Naive thymus-derived CD4-positive, alpha-beta T cell (primary cell): Measurements from ENCODE around the gene CLSTN2. TPM values are rescaled to one million over a fixed set of nuclear protein-coding genes. Genes with fewer than 3 reads are reported as not detected.

Experiments
- ATAC-seq: fragments of 150-1000 bp; cut with Tn5 transposase; 2 replicates; pipeline ENCODE4 v1.10.0; 2021; ENCODE audit warnings: mild to moderate bottlenecking, moderate library complexity
- CTCF ChIA-PET: fragments of 350-600 bp; sonication (Branson Sonifier 250); formaldehyde crosslinking; loops from one replicate; lab custom pipeline; 2021; ENCODE audit warnings: antibody characterized with exemption; lab: Charles Lee
- POLR2A ChIA-PET: fragments of 350-600 bp; sonication (Branson Sonifier 250); formaldehyde crosslinking; loops from one replicate; lab custom pipeline; 2021; ENCODE audit warnings: antibody characterized with exemption, inconsistent platforms; lab: Charles Lee
- DNase-seq, 9 donors: peaks; one replicate each; pipeline versions ENCODE4 v3.0.0 to v3.0.0-alpha.2; 2020 to 2022; ENCODE audit warnings: mixed read lengths in 1 of 9
- H3K27ac ChIP-seq: one replicate; pipeline ENCODE4 v1.7.0; 2013; ENCODE audit warnings: mild to moderate bottlenecking, low read depth, low read length, moderate library complexity
- H3K27me3 ChIP-seq, 2 donors: one replicate each; pipeline ENCODE4 v1.7.0; 2013; ENCODE audit warnings: low read length in 2 of 2, mild to moderate bottlenecking in 2 of 2, moderate library complexity in 2 of 2; ENCODE audit not compliant: control insufficient read depth in 2 of 2, insufficient read depth in 2 of 2
- H3K36me3 ChIP-seq, 3 experiments: 1 replicate in 2 of 3; 2 replicates in 1 of 3; pipeline ENCODE4 v1.7.0; 2013; ENCODE audit warnings: low read length in 3 of 3, mild to moderate bottlenecking in 3 of 3, moderate library complexity in 1 of 3; ENCODE audit not compliant: insufficient read depth in 3 of 3, control insufficient read depth in 2 of 3
- H3K4me1 ChIP-seq, 2 donors: one replicate each; pipeline ENCODE4 v1.7.0; 2013; ENCODE audit warnings: low read length in 2 of 2, mild to moderate bottlenecking in 2 of 2, moderate library complexity in 1 of 2; ENCODE audit not compliant: control insufficient read depth in 2 of 2, insufficient read depth in 2 of 2
- H3K4me3 ChIP-seq: 2 replicates; pipeline ENCODE4 v1.7.0; 2013; ENCODE audit warnings: mild to moderate bottlenecking, low read length
- H3K9me3 ChIP-seq, 3 experiments: 1 replicate in 2 of 3; 2 replicates in 1 of 3; pipeline ENCODE4 v1.7.0; 2013; ENCODE audit warnings: low read length in 3 of 3; ENCODE audit not compliant: control insufficient read depth in 2 of 3
- H3K27ac Mint-ChIP-seq, 9 donors: one replicate each; pipeline ENCODE4 v1.8.0; 2020 to 2022; ENCODE audit warnings: mixed read lengths in 9 of 9, mild to moderate bottlenecking in 8 of 9, moderate library complexity in 5 of 9, inconsistent platforms in 2 of 9
- H3K27me3 Mint-ChIP-seq, 5 donors: one replicate each; pipeline ENCODE4 v1.8.0; 2021 to 2022; ENCODE audit warnings: mixed read lengths in 5 of 5, mild to moderate bottlenecking in 1 of 5
- H3K36me3 Mint-ChIP-seq, 5 donors: one replicate each; pipeline ENCODE4 v1.8.0; 2020 to 2022; ENCODE audit warnings: mixed read lengths in 5 of 5, mild to moderate bottlenecking in 3 of 5, inconsistent platforms in 1 of 5
- H3K4me1 Mint-ChIP-seq, 7 donors: one replicate each; pipeline ENCODE4 v1.8.0; 2020 to 2022; ENCODE audit warnings: mixed read lengths in 7 of 7, mild to moderate bottlenecking in 3 of 7, inconsistent platforms in 1 of 7
- H3K4me3 Mint-ChIP-seq, 10 donors: one replicate each; pipeline ENCODE4 v1.8.0; 2020 to 2022; ENCODE audit warnings: mild to moderate bottlenecking in 10 of 10, mixed read lengths in 10 of 10, moderate library complexity in 6 of 10, inconsistent platforms in 2 of 10
- H3K9me3 Mint-ChIP-seq, 11 donors: one replicate each; pipeline ENCODE4 v1.8.0; 2020 to 2022; ENCODE audit warnings: mixed read lengths in 11 of 11, mild to moderate bottlenecking in 4 of 11, inconsistent platforms in 1 of 11, moderate library complexity in 1 of 11
- intact Hi-C, 2 donors: fragments of 100-400 bp; cut with micrococcal nuclease; formaldehyde crosslinking; loops; one replicate each; pipeline ENCODE4 v1.15.1; 2023
- polyA plus RNA-seq, 2 donors: library from polyadenylated mRNA; unstranded; fragments of 300-500 nt; fragmentation: Illumina TruSeq; gene quantifications; one replicate each; pipeline ENCODE4 v1.2.3, GENCODE V29; 2021
- total RNA-seq, 6 experiments: library from RNA in 5 of 6; stranded (reverse) in 5 of 6; gene quantifications; 1 replicate in 5 of 6; 2 replicates in 1 of 6; pipeline ENCODE4 v1.2.3 and lab custom pipeline; 2021 to 2026

The CLSTN2 gene
- total and polyA plus RNA-seq, 7 experiments from 2014 or later: 0.02 TPM; not detected in 6

DNA sequence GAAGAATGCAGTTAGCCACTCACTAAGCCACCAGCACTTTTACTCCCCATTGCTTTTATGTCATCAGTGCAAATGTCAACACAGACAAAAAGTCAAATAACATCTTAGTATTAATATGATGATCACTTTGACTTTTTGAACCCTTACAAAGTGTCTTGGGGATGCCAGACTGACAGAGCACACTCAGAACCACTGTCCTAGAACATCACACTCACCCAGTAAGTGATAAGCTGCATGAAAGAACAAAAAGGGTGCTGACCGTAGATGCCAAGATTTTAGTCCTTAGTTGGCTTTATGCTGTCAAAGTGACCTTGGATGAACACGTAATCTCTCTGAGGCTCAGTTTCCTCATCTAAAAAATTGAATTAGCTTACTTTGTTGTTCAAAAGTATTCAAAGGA, 463.4 kb downstream of the CLSTN2 start:
- Mint-ChIP-seq H3K4me3 (no peak overlapping the region), H3K9me3 (peaks cover 0 to 2% (median 0%) of the 10 kb centered on the region in 11 donors), H3K4me1 (no peaks in the 10 kb centered on the region), H3K27ac (no peak overlapping the region), H3K36me3 (no peaks in the 10 kb centered on the region), H3K27me3 (peaks cover 0 to 7% (median 4%) of the 10 kb centered on the region in 5 donors)
- H3K27ac ChIP-seq: no peak overlapping the region
- ATAC-seq: no peak
- H3K4me1 ChIP-seq: no peaks in the 10 kb centered on the region
- no peaks in the 10 kb centered on the region for H3K27me3 ChIP-seq
- intact Hi-C loops: no loop called here
- no peak overlapping the region for H3K4me3 ChIP-seq
- ChIA-PET CTCF (no interaction called here), POLR2A (no interaction called here)
- no peaks in the 10 kb centered on the region for H3K36me3 ChIP-seq
- no peak for DNase-seq
- H3K9me3 ChIP-seq: no peaks in the 10 kb centered on the region

DNA sequence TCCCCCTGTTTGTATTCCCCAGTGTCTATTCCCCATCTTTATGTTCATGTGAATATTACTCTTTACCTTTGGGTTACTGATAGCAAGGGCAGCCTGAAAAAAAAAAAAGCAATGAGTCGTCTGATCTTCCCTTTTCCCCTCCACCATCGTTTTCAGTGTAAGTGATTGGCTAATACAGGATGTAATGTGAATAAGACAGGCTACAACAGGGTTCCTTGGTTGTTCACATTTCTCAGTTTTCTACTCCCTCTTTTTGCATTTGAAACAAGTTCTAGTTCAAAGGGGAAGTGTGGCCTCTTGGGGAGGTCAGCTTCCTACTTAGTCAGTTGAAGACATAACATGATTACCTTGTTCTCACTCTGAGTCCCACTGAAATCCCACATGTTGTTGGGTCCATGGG, 464.9 kb downstream of the CLSTN2 start:
- ATAC-seq: no peak
- no peak for DNase-seq
- Histone ChIP-seq H3K27me3 (no peaks in the 10 kb centered on the region), H3K36me3 (no peaks in the 10 kb centered on the region), H3K4me1 (no peaks in the 10 kb centered on the region), H3K4me3 (no peak overlapping the region), H3K9me3 (no peaks in the 10 kb centered on the region), H3K27ac (no peak overlapping the region)
- H3K4me1 Mint-ChIP-seq: no peaks in the 10 kb centered on the region
- H3K27ac Mint-ChIP-seq: no peak overlapping the region
- intact Hi-C loops: no loop called here
- peaks cover 0 to 9% (median 5%) of the 10 kb centered on the region in 5 donors for H3K27me3 Mint-ChIP-seq
- ChIA-PET POLR2A (no interaction called here), CTCF (no interaction called here)
- no peaks in the 10 kb centered on the region for H3K36me3 Mint-ChIP-seq
- H3K4me3 Mint-ChIP-seq: no peak overlapping the region
- H3K9me3 Mint-ChIP-seq: peaks cover 0 to 4% (median 0%) of the 10 kb centered on the region in 11 donors

DNA sequence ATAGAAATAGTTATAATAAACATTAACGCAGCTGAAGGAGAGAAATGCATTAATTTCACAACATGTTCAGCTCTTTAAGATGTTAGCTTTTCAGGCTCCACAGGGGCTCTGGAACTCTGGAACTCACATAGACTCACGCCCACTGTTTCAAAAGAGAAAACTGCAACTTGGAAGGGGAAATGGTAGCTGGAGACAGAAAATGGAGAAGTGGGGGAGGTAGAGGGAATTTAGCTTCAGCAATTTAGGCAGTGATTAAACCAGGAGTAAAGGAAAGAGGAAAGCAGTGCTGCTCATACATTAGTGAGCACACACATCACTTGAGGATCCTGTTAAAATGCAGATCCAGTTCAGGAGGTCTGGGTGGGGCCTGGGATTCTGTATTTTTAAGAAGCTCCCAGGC, 468.1 kb downstream of the CLSTN2 start:
- Histone ChIP-seq H3K9me3 (no peaks in the 10 kb centered on the region), H3K36me3 (no peaks in the 10 kb centered on the region), H3K27me3 (no peaks in the 10 kb centered on the region), H3K27ac (no peak overlapping the region), H3K4me3 (no peak overlapping the region), H3K4me1 (no peaks in the 10 kb centered on the region)
- intact Hi-C loops: no loop called here
- peaks cover 0 to 4% (median 3%) of the 10 kb centered on the region in 11 donors for H3K9me3 Mint-ChIP-seq
- no peak overlapping the region for H3K4me3 Mint-ChIP-seq
- H3K36me3 Mint-ChIP-seq: no peaks in the 10 kb centered on the region
- POLR2A ChIA-PET: no interaction called here
- DNase-seq (no peak), ATAC-seq (no peak)
- H3K27ac Mint-ChIP-seq: no peak overlapping the region
- CTCF ChIA-PET: no interaction called here
- H3K27me3 Mint-ChIP-seq: peaks cover 0 to 15% (median 11%) of the 10 kb centered on the region in 5 donors
- no peaks in the 10 kb centered on the region for H3K4me1 Mint-ChIP-seq

DNA sequence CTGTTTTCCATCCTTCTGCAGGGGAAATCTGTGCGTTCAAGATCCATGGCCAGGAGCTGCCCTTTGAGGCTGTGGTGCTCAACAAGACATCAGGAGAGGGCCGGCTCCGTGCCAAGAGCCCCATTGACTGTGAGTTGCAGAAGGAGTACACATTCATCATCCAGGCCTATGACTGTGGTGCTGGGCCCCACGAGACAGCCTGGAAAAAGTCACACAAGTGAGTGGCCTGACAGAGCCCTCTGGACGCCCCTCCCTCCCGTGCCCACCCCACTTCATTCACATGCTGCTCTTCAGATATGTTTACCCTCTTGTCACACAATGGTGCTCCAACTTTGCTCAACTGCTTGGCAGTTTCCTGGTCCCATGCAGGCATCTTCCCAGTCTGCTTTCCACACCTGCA, 468.6 kb downstream of the CLSTN2 start:
- no peak overlapping the region for H3K4me3 Mint-ChIP-seq
- Histone ChIP-seq H3K9me3 (no peaks in the 10 kb centered on the region), H3K27me3 (no peaks in the 10 kb centered on the region), H3K4me1 (no peaks in the 10 kb centered on the region), H3K27ac (no peak overlapping the region), H3K36me3 (no peaks in the 10 kb centered on the region), H3K4me3 (no peak overlapping the region)
- ChIA-PET POLR2A (no interaction called here), CTCF (no interaction called here)
- intact Hi-C loops: no loop called here
- no peak overlapping the region for H3K27ac Mint-ChIP-seq
- DNase-seq (no peak), ATAC-seq (no peak)
- peaks cover 0 to 9% (median 3%) of the 10 kb centered on the region in 11 donors for H3K9me3 Mint-ChIP-seq
- H3K36me3 Mint-ChIP-seq: no peaks in the 10 kb centered on the region
- no peaks in the 10 kb centered on the region for H3K4me1 Mint-ChIP-seq
- peaks cover 0 to 16% (median 11%) of the 10 kb centered on the region in 5 donors for H3K27me3 Mint-ChIP-seq

DNA sequence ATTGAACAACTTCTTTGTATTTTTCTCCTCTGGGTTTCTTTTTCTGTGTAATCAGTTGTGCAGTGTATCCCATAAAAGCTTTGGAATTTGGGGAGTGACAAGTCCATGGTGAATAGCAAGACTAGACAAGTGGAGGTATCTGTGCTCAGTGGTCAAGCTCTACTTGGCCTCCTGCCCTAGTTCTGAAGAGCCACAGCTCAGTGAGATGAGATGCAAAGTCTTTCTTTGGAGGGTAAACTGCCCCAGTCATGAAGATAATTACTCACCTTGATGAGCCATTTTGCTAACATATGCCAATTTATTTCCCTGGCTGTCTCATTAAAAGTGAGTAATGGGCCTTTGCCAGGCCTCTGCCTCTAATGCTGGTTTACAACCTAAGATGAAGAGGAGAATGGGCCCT, 471.7 kb downstream of the CLSTN2 start:
- no peak overlapping the region for H3K4me3 Mint-ChIP-seq
- H3K27me3 Mint-ChIP-seq: peaks cover 0 to 16% (median 7%) of the 10 kb centered on the region in 5 donors
- Histone ChIP-seq H3K4me3 (no peak overlapping the region), H3K27me3 (no peaks in the 10 kb centered on the region), H3K9me3 (peaks cover 0 to 8% (median 0%) of the 10 kb centered on the region in 3 experiments), H3K36me3 (no peaks in the 10 kb centered on the region), H3K27ac (no peak overlapping the region), H3K4me1 (no peaks in the 10 kb centered on the region)
- no peak overlapping the region for H3K27ac Mint-ChIP-seq
- ChIA-PET POLR2A (no interaction called here), CTCF (no interaction called here)
- intact Hi-C loops: no loop called here
- H3K4me1 Mint-ChIP-seq: no peaks in the 10 kb centered on the region
- no peaks in the 10 kb centered on the region for H3K36me3 Mint-ChIP-seq
- no peak for DNase-seq
- H3K9me3 Mint-ChIP-seq: peaks cover 0 to 31% (median 11%) of the 10 kb centered on the region in 11 donors
- ATAC-seq: no peak

DNA sequence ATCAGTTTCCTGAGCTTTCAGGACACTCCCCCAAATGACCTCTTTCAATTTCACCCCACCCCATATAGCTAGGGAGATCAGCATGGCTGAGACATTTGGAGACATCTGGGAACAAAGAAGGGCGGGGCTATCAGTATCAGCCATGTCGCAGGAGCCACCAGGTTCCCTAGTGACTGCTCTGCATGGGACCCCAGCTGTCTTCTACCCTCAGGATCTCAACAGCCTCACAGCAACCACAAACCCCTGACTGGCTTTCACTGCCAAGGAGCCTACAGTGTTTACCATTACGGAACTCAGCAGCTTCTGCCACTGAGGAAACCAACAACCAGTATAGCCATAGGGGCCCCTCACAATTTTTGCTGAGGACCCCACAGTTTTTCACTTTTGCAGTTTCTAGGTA, 473.3 kb downstream of the CLSTN2 start:
- no peaks in the 10 kb centered on the region for H3K36me3 Mint-ChIP-seq
- no peak for DNase-seq
- Histone ChIP-seq H3K27ac (no peak overlapping the region), H3K27me3 (no peaks in the 10 kb centered on the region), H3K9me3 (peaks cover 0 to 8% (median 0%) of the 10 kb centered on the region in 3 experiments), H3K36me3 (no peaks in the 10 kb centered on the region), H3K4me3 (no peak overlapping the region), H3K4me1 (no peaks in the 10 kb centered on the region)
- ChIA-PET POLR2A (no interaction called here), CTCF (no interaction called here)
- intact Hi-C loops: no loop called here
- peaks cover 0 to 12% (median 7%) of the 10 kb centered on the region in 5 donors for H3K27me3 Mint-ChIP-seq
- no peak overlapping the region for H3K4me3 Mint-ChIP-seq
- H3K9me3 Mint-ChIP-seq: peaks cover 0 to 33% (median 10%) of the 10 kb centered on the region in 11 donors
- no peak overlapping the region for H3K27ac Mint-ChIP-seq
- ATAC-seq: no peak
- H3K4me1 Mint-ChIP-seq: no peaks in the 10 kb centered on the region

DNA sequence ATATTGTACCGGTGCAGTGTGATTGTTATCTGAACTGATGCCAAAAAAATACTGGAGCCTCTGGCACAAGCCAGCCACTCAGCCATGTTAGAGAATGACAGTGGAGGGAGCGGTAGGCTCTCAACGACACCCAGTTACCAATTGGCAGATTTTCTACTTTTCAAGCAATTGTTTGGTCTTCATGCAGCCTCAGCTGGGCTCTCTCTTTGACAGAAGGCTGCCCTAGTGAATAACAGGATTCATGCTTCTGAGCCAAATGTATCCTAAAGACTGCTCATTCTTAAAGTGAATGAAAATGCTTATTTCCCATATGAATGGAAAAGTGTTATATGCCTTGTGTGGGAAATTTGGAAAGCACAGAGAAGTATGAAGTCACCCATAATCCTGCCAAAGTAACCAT, 481.7 kb downstream of the CLSTN2 start:
- DNase-seq: no peak
- H3K27ac ChIP-seq: no peak overlapping the region
- POLR2A ChIA-PET: no interaction called here
- H3K36me3 ChIP-seq: no peaks in the 10 kb centered on the region
- H3K9me3 ChIP-seq: no peaks in the 10 kb centered on the region
- Mint-ChIP-seq H3K27me3 (peaks cover 0 to 4% (median 3%) of the 10 kb centered on the region in 5 donors), H3K36me3 (no peaks in the 10 kb centered on the region), H3K4me3 (no peak overlapping the region), H3K27ac (no peak overlapping the region), H3K4me1 (no peaks in the 10 kb centered on the region), H3K9me3 (peaks cover 0 to 13% (median 2%) of the 10 kb centered on the region in 11 donors)
- no peaks in the 10 kb centered on the region for H3K4me1 ChIP-seq
- no peak overlapping the region for H3K4me3 ChIP-seq
- CTCF ChIA-PET: no interaction called here
- H3K27me3 ChIP-seq: no peaks in the 10 kb centered on the region
- intact Hi-C loops: no loop called here
- ATAC-seq: no peak
